Mucosa of gallbladder (tissue), 1 donor: ENCODE results near the gene RABEP1. TPM values are rescaled to one million over a fixed set of nuclear protein-coding genes. Genes with fewer than 3 reads are reported as not detected.

Experiments
- DNase-seq: peaks from one replicate; pipeline ENCODE4 v3.0.0-alpha.2; 2020; ENCODE audit warnings: low spot score
- total RNA-seq: library from RNA; stranded (reverse); gene quantifications from one replicate; pipeline ENCODE4 v1.2.1, GENCODE V29; 2021
- donor health status: DM: no; HTN: no; CAD: no.

Gene RABEP1
- total RNA-seq, 1 donor from 2014 or later, result 35.9 TPM

GRCh38 chr17:5272322-5272721 lies 9.8 kb upstream of the RABEP1 start:
- DNase-seq, result no peak

GRCh38 chr17:5282642-5283217 lies 646 bp downstream of the RABEP1 start:
- no peak for DNase-seq

GRCh38 chr17:5283571-5284315 lies 1.7 kb downstream of the RABEP1 start:
- no peak for DNase-seq

GRCh38 chr17:5284681-5285080 lies 2.6 kb downstream of the RABEP1 start:
- no peak for DNase-seq

GRCh38 chr17:5286846-5287245 lies 4.8 kb downstream of the RABEP1 start:
- no peak for DNase-seq

- DNase-seq, result no peak
Observed at GRCh38 chr17:5291683-5292350, 9.7 kb downstream of the RABEP1 start.

GRCh38 chr17:5297245-5297644 lies 15.2 kb downstream of the RABEP1 start:
- DNase-seq, result no peak

- DNase-seq, result no peak
Observed at GRCh38 chr17:5299383-5299782, 17.3 kb downstream of the RABEP1 start.

GRCh38 chr17:5304636-5305035 lies 22.6 kb downstream of the RABEP1 start:
- no peak for DNase-seq

GRCh38 chr17:5309851-5310250 lies 27.8 kb downstream of the RABEP1 start:
- DNase-seq, result no peak

- no peak for DNase-seq
Observed at GRCh38 chr17:5325851-5326250, 43.8 kb downstream of the RABEP1 start.

- no peak for DNase-seq
Observed at GRCh38 chr17:5329784-5330557, 47.9 kb downstream of the RABEP1 start.

GRCh38 chr17:5330981-5331380 lies 48.9 kb downstream of the RABEP1 start:
- DNase-seq, result no peak

GRCh38 chr17:5331506-5331905 lies 49.4 kb downstream of the RABEP1 start:
- no peak for DNase-seq

- DNase-seq, result no peak
Observed at GRCh38 chr17:5344914-5345313, 62.8 kb downstream of the RABEP1 start.

GRCh38 chr17:5352681-5353289 lies 70.7 kb downstream of the RABEP1 start:
- DNase-seq, result no peak

- DNase-seq, result no peak
Observed at GRCh38 chr17:5354310-5354709, 72.2 kb downstream of the RABEP1 start.

- DNase-seq, result no peak
Observed at GRCh38 chr17:5354886-5355415, 72.9 kb downstream of the RABEP1 start.

- DNase-seq, result no peak
Observed at GRCh38 chr17:5355421-5356129, 73.5 kb downstream of the RABEP1 start.

GRCh38 chr17:5361426-5361825 lies 79.3 kb downstream of the RABEP1 start:
- DNase-seq, result no peak
